ENCODE data around the gene SLC4A7.

GRCh38 chr3:27354161-27354560 is 130.0 kb downstream of the SLC4A7 start:
- TF ChIP-seq CTCF (IDR thresholded peaks at IDR 0.05; ENCODE audit: insufficient read depth, low read length) (no peak), POLR2AphosphoS5 (IDR thresholded peaks at IDR 0.05; ENCODE audit: low read depth) (no peak), REST (IDR thresholded peaks at IDR 0.05; ENCODE audit: insufficient replicate concordance, low read depth) (no peak), GABPA (IDR thresholded peaks at IDR 0.05; ENCODE audit: low read depth) (no peak)

Measured in HL-60 (cell line).